ENCODE results near the gene RABAC1.

The RABAC1 gene

DNA sequence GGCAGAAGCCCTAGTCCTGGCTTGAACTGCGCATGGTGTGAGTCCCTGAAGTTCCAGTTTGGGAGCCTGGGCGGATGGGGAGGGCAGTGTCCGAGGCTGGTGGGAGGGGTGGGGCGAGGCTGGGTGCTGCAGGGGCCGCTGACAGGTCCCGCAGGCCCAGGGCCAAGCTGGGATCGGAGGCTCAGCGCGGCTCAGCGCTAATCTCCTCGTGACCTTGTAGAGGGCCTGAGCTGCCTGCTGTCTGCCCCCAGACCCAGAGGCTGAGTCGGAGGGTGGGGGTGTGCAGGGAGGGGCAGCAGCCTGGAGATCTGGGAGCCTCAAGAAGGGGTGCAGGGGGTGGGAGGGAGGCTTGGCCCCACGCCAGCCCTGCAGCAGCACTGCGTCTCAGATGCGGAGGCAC is 31.9 kb upstream of the RABAC1 start:
- DNase-seq, result no peak
- in situ Hi-C loops (cut with MboI; ENCODE audit: low pct_unique_long_range_greater_than_20kb, low sequenced_read_pairs), result no loop called here

DNA sequence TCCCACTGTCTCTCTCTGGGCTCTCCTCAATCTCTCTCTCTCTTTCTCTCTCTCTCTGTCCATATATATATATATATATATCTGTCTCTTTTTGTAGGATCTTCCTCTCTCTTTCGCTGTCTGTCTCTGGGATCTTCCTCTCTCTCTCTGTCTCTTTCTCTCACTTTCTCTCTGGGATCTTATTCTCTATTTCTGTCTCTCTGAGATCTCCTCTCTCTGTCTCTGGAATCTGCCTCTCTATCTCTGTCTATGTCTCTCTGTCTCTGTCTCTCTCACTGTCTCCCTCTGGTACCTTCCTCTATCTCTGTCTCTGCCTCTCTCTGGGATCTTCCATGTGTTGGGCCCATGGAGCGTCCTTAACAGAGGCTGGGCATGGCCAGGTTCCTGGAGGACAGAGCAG is 31.5 kb upstream of the RABAC1 start:
- in situ Hi-C loops (cut with MboI; ENCODE audit: low pct_unique_long_range_greater_than_20kb, low sequenced_read_pairs), result no loop called here
- no peak for DNase-seq

DNA sequence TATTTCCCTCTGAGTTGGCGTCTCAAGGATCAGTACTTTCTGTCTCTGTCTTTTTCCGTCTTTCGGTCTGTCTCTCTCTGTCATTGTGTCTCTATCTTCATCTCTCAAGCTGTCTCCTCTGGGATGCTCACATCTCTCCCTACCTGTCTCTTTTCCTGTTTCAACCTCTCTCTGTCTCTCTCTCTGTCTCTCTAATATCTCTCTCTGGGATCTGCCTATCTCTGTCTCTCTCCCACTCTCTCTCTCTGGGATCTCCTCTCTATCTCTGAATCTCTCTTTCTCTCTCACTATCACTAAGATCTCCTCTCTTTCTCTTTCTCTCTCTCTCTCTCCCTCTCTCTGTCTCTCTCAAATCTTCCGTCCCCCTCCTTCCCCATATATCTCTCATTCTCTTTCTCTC is 30.9 kb upstream of the RABAC1 start:
- DNase-seq, result no peak
- in situ Hi-C loops (cut with MboI; ENCODE audit: low pct_unique_long_range_greater_than_20kb, low sequenced_read_pairs), result no loop called here

DNA sequence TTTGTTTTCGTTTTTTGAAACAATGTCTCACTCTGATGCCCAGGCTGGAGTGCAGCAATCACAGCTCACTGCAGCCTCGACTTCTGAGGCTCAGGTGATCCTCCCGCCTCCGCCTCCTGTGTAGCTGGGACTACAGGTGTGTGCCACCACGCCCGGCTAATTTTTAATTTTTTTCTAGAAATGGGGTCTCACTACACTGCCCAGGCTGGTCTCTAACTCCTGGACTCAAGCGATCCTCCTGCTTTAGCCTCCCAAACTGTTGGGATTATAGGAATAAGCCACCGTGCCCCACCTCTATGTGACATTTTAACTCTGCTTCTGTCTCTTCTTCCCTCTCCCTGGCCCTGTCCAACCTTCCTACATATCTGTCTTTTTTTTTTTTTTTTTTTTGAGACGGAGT is 29.8 kb upstream of the RABAC1 start:
- in situ Hi-C loops (cut with MboI; ENCODE audit: low pct_unique_long_range_greater_than_20kb, low sequenced_read_pairs), result no loop called here
- no peak for DNase-seq

DNA sequence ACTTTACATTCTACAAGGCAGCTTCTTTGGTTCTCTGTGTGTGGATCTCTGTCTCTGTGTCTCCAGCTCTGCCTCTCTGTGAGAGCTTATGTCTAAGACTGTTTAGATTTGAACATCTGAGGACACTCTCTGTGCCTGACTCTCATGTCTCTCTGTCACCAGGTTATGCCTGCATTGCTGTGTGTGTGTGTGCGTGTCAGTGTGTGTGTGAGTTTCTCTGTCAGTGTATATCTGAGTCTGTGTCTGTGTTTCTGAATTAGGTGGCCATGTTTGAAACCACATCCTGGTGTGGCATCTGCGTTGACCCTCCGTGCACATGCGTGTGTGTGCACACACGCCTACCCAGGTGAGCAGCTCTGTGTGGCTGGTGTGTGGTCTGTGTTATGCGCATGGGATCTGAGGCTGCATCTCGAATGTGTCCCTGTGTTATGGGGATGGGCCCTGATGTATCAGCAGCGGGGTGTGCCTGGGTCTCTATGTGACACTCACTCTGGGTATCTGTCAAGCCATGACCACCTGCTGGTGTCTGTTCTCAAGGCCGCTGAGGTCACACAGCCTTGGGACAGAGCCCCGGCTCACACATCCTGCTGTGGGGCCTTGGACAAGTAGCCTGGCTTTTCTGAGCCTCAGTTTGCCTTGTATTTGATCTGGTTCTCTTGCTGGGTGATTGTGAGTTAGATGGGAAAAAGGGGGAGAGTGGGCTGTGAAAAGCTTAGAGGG is 28.2 kb upstream of the RABAC1 start:
- no peak for DNase-seq
- in situ Hi-C loops (cut with MboI; ENCODE audit: low pct_unique_long_range_greater_than_20kb, low sequenced_read_pairs), result no loop called here

DNA sequence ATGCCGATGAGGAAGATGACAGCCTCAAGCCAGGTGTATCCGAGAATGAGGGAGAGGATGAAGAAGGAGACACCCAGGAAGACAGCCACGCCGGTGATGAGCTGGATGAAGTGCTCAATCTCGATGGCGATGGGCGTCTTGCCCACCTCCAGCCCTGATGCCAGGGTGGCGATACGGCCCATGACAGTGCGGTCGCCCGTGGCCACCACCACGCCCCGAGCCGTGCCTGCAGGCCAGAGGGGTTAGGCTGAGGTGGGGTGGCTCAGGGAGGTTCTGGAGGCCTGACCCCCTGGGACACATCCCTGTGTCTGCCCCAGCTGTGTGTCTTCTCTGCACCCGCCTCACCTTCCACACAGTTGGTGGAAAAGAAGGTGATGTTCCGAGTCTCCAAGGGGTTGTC is 25.8 kb upstream of the RABAC1 start:
- in situ Hi-C loops (cut with MboI; ENCODE audit: low pct_unique_long_range_greater_than_20kb, low sequenced_read_pairs), result no loop called here
- no peak for DNase-seq

DNA sequence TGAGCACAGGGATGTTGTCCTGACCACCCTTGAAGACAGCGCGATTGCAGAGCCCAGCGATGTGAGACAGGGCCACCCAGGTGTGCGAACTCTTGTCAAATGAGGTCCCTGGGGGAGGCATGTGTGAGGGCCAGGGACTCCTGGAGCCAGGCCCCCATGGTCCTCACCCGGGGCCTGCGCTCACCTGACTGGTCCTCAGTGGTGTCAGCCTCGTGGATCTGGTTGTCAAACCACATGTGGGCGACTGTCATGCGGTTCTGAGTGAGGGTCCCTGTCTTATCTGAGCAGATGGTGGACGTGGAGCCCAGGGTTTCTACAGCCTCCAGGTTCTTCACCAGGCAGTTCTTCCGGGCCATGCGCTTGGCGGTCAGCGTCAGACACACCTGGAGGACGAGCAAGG is 22.6 kb upstream of the RABAC1 start:
- no peak for DNase-seq
- in situ Hi-C loops (cut with MboI; ENCODE audit: low pct_unique_long_range_greater_than_20kb, low sequenced_read_pairs), result no loop called here

DNA sequence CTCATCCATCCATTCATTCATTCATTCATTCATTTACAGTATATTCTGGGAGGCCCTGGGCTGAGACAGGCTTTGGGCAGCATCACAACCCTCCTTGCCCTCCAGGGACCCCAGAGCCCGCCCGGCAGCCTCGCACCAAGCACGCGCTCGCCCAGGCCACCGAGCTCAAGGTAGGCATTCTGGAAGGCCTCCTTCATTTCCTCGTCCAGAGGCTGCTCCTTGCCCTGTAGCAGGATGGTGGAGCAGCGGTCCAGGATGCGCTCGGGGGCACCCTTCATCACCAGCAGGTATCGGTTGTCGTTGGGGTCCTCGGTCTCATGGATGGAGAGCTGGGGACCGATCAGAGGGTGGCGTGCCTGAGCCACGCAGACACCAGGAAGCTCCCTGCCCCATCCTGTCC is 19.3 kb upstream of the RABAC1 start:
- in situ Hi-C loops (cut with MboI; ENCODE audit: low pct_unique_long_range_greater_than_20kb, low sequenced_read_pairs), result no loop called here
- no peak for DNase-seq

DNA sequence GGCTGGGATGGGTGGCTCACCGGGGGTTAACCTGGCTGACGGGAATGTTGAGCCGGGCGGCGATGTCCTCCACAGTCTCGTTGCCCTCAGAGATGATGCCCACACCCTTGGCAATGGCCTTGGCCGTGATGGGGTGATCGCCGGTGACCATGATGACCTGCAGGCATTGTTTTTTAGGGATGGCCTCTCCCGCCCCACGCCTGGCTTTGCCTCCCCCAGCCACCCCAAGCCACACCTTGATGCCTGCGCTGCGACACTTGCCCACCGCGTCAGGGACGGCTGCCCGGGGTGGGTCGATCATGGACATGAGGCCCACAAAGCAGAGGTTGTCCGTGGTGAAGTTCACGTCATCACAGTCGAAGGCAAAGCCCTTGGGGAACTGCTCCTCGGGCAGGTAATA is 18.8 kb upstream of the RABAC1 start:
- no peak for DNase-seq
- in situ Hi-C loops (cut with MboI; ENCODE audit: low pct_unique_long_range_greater_than_20kb, low sequenced_read_pairs), result no loop called here

DNA sequence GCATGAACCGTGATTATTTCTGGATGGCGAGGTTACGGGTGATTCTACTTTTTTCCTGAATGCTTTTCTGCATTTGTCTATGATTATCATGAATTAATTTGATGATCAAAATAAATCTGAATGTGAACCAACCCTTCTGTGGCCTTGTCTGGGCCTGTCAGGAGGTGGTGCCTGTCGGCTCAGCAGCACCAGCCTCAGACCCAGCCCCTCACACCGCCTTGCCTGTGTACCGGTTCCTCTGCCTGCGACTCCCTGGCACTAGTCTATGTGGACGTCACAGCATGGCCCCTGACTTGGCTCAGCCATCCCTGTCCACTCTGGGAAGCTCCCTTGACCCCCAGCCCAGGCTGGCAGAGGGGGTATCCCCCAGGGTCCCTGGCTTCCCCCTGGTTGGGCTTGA is 15.5 kb upstream of the RABAC1 start:
- in situ Hi-C loops (cut with MboI; ENCODE audit: low pct_unique_long_range_greater_than_20kb, low sequenced_read_pairs), result no loop called here
- DNase-seq, result no peak

DNA sequence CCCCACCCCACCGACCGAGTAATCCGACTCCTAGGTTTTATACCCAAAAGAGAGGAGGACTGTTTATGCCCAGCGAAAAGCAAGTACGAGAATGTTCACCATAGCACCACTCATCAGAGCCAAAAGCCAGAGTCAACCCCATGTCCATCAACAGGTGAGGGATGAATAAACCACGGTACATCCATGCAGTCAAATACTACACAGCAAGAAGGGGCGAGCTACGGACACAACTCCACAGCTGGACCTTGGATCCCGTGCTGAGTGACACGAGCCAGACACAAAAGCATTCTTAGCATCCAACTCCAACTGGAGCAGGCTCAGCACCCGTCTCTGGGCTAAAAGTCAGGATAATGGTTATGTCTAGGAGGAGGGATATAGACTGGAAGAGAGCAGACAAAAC is 12.2 kb upstream of the RABAC1 start:
- no peak for DNase-seq
- in situ Hi-C loops (cut with MboI; ENCODE audit: low pct_unique_long_range_greater_than_20kb, low sequenced_read_pairs), result no loop called here

DNA sequence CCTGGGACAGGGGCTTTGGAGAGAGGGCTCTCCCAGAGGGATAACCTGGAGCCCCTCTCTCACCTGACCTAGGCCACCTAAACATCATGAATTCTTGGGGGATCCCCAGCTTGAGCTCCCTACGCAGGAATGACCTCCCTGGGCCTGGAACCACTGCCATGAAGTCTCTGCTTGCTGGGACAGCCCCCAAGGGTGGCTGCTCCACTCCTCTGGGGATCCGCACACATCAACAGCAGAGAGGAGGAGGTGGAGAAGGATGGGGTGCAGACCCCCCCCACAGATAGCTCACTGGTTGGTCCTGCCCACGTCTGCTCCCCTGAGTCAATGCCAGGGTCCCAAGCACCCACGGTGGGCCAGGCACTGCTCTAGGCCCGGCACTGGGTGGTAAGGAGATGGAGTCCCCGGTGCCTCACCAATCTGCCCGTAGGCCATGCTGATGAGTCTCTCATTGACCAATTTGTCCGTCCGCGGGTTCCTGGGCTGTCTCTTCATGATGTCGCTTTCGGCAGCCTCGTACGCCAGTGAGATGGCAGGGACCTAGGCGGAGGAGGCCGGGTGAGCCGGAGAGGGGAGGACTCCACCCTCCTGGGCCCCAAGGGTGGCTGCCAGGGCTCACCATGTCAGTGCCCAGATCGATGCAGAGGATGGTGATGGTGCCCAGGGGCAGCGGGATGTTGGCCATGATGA is 10.8 kb upstream of the RABAC1 start:
- in situ Hi-C loops (cut with MboI; ENCODE audit: low pct_unique_long_range_greater_than_20kb, low sequenced_read_pairs), result no loop called here
- DNase-seq, result no peak

DNA sequence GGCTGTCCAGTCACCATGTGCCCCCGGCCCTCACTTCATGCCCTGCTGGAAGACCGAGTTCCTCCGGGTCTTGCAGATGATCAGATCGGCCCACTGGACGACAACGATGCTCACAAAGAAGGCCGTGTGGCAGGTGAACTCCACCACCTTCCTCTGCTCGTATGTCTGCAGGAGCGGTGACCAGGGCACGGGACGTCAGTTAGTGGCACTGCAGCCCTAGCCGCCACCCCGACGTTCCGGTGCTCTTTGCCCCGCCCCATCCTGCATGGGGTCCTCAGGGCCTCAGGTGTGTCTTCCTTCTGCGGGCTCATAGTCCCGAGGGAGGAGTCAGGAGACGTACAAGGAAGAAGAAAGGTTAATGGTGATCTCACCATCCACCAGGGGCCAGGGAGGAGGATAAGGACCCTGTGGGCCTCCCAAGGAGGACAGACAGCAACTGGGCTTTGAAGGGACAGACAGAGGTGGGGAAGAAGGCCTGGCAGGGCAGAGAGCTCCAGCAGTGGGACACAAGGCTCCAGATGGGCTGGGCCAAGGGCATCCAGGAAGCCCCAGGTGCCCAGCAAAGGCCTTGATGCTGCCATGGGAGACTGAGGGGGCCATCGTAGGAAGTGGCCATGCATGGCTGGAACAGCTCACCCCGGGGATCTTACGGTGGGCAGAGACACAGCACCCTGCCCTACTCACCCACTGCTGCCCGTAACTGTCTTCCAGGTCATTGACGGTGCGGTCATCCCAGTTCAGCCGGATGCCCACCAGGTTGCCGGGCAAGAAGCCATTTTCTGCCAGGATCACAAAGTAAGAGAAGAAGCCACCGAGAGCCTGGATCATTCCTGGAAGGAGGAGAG is 9.9 kb upstream of the RABAC1 start:
- in situ Hi-C loops (cut with MboI; ENCODE audit: low pct_unique_long_range_greater_than_20kb, low sequenced_read_pairs), result no loop called here
- no peak for DNase-seq

DNA sequence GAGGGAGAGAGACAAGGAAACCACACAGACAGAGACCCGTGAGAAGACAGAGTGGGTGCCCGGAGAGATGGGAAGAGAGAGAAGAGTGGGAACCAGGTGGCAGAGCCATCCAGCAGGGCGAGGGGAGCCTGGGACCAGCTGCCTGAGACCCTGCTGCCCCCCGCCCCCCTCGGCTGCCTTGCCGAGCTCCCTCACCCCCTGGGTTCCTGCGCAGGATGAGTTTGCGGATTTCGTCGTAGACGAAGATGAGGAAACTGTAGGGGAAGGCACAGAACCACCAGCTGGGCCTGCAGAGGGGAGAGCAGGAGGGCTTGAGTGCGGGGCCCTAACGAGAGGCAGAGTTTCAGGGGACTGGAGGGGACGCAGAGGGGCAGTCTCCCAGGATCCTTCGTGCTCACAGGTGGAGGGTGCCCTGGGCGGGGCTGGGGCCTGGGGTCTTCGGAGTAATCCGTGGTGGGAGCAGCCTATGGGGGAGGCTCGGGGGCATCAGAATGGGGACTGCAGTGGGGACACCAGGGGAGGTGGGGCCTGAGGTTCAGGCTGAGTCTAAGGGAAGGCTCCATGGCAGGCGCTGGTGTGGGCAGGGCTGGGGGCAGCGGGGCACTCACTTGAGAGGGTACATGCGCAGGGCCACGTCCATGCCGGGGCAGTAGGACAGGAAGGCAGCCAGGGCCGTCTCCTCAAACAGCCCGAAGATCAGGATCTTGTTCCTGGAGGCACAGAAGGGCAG is 8.1 kb upstream of the RABAC1 start:
- in situ Hi-C loops (cut with MboI; ENCODE audit: low pct_unique_long_range_greater_than_20kb, low sequenced_read_pairs), result no loop called here
- no peak for DNase-seq

DNA sequence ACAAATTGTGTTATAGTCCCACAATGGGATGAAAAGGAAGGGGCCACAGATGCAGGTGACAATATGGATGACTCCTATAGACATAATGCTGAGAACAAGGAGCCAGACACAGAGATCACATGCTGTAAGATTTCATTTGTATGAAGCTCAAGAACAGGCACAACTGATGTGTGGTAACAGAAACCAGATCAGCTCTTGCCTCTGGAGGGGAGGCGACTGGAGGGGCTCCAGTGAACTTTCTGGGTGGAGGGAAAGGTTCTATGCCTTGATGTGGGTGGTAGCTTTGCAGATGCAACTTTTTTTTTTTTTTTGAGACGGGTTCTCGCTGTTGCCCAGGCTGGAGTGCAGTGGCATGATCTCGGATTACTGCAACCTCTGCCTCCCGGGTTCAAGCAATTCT is 6.0 kb upstream of the RABAC1 start:
- in situ Hi-C loops (cut with MboI; ENCODE audit: low pct_unique_long_range_greater_than_20kb, low sequenced_read_pairs), result no loop called here
- no peak for DNase-seq

DNA sequence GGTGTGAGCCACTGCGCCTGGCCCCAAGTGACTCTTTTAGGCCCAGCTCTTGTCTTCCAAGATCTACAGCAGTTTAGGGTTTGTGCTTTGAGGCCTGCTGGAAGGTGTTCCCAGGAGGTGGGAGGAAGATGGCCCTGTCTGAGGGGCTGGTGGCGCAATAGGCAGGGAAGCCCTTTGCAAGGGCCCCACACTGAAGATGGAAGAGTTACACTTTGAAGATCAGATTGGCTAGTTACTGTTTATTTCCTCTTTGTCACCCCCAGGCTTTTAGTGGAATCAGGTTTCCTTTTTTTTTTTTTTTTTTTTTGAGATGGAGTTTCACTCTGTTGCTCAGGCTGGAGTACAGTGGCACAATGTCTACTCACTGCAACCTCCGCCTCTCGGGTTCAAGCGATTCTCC is 1.9 kb upstream of the RABAC1 start:
- peak; percentile 73 for DNase-seq
- in situ Hi-C loops (cut with MboI; ENCODE audit: low pct_unique_long_range_greater_than_20kb, low sequenced_read_pairs), result no loop called here

DNA sequence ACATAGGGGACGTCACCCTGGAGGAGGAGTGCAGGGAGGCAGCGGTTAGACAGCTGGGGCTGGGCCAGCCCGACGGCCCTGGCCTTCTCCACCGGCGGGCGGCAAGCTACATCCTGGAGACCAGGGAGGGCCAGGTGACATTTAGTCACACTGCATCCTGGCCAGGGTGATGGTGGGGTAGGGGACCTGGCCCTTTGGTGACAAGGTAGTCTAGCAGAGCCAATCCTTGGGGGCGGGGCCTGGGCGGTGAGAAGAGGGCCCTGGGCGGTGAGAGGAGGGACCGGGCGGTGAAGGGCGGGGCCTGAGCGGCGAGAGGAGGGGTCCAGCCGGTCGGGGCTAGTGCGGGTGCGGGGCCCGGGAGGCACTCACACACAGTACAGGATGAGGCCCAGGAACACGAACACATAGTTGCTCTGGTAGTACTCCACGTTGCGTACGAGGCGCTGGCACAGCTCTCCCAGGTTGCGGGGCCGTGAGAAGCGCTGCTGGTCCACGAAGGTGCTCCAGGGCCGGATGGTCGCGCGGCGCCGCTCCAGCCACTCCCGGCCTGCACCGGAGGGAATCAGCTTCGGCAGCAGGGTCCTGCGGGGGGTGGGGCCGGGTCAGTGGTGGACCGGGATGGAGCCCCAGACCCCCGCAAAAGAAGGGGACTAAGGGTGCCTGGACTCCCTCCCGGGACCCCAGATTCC is 610 bp downstream of the RABAC1 start:
- peak; percentile 69 for DNase-seq
- in situ Hi-C loops (cut with MboI; ENCODE audit: low pct_unique_long_range_greater_than_20kb, low sequenced_read_pairs), result no loop called here

DNA sequence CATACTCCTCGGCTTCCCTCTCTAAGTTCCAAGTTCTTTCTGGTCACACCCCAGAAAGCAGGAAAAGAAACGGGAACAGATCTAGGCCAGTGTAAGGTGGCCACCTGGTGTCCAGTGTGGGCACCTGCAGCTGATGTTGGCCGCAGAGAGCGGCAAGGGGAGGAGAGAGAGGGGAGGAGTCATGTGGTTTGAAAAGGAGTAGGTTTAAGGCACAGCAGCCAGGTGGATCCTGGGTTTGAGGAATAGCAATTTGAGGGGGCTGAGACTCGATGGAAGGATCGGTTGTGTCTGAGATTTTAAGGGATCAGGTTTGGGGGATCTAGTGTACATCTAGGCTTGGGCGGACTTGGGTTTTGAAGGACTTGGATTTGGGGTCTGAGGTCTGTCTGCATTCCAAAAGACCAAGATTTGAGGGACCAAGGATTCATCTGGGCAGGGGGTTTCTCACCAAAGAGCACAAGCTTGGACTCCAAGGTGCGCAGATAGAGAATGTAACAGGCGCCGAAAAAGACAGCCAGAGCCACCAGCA is 1.2 kb downstream of the RABAC1 start:
- peak; percentile 90 for DNase-seq
- in situ Hi-C loops (cut with MboI; ENCODE audit: low pct_unique_long_range_greater_than_20kb, low sequenced_read_pairs), result no loop called here
